RWPE2 (cell line): ENCODE measurements around the gene PEAR1.

Experiments
- ATAC-seq: fragments of 200-7000 bp; cut with Tn5 transposase; 3 replicates; pipeline ENCODE4 v1.9.1; 2021; ENCODE audit warnings: low read depth
- DNase-seq: peaks from one replicate; pipeline ENCODE4 v3.0.0-alpha.2; 2020; ENCODE audit warnings: low spot score
- H3K27ac ChIP-seq: fragments of 450-650 bp; 2 replicates; pipeline ENCODE4 v1.5.1; 2017; ENCODE audit warnings: mild to moderate bottlenecking; ENCODE audit not compliant: poor library complexity, severe bottlenecking
- H3K27me3 ChIP-seq: fragments of 250-450 bp; sonication (Bioruptor Pico); 2 replicates; pipeline ENCODE4 v1.5.1; 2021; ENCODE audit warnings: mild to moderate bottlenecking, moderate library complexity; ENCODE audit not compliant: insufficient read depth, poor library complexity, severe bottlenecking
- H3K36me3 ChIP-seq: fragments of 250-450 bp; sonication (Bioruptor Pico); 2 replicates; pipeline ENCODE4 v1.5.1; 2020; ENCODE audit warnings: low read depth, mild to moderate bottlenecking, moderate library complexity
- H3K4me1 ChIP-seq: fragments of 250-450 bp; sonication (Bioruptor Pico); 2 replicates; pipeline ENCODE4 v1.5.1; 2021; ENCODE audit warnings: mild to moderate bottlenecking, moderate library complexity; ENCODE audit not compliant: insufficient read depth, poor library complexity, severe bottlenecking
- H3K4me3 ChIP-seq: fragments of 250-450 bp; sonication (Bioruptor Pico); 2 replicates; pipeline ENCODE4 v1.5.1; 2021; ENCODE audit warnings: mild to moderate bottlenecking, moderate library complexity; ENCODE audit not compliant: severe bottlenecking
- H3K9me3 ChIP-seq: fragments of 250-450 bp; sonication (Bioruptor Pico); 2 replicates; pipeline ENCODE4 v1.5.1; 2021; ENCODE audit warnings: mild to moderate bottlenecking, moderate library complexity; ENCODE audit not compliant: severe bottlenecking
- TF ChIP-seq, protein P1 (sequence below): fragments of 450-650 bp; IDR thresholded peaks from one replicate; pipeline ENCODE4 v1.5.1; 2017; ENCODE audit warnings: mild to moderate bottlenecking, moderate library complexity; ENCODE audit not compliant: poor library complexity, severe bottlenecking

PEAR1 gene

DNA sequence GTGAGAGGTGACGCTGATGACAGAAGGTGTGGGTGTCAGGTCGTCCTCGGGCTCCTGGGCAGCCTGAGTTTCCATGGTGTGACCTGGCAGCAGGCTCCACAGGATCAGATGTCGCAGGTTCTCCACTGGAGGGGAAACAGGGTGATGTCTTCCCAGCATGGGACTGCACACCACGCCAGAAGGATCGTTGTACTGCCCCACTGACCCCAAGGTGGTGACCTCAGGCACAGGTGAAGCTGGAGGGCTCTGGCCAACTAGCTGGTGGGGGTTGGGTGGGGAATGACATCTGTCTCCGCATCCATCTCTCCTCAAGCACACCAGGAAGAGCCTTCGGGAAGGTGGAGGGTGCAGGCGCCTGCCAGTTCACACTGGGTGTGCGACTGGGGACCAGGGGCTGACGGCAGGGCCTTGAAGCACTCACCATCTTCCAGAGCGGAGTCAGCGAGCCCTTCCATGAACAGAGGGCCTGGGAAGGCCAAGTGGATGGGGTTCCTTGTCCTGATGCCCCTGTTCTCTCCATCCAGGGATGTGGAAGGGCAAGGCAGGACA lies 46.3 kb downstream of the PEAR1 start:
- Histone ChIP-seq H3K27ac (no peak overlapping the region), H3K27me3 (no peaks in the 10 kb centered on the region), H3K36me3 (peaks cover 16% of the 10 kb centered on the region; the same call in 1 of the 2 replicates), H3K4me3 (no peak overlapping the region), H3K9me3 (no peaks in the 10 kb centered on the region), H3K4me1 (no peaks in the 10 kb centered on the region)
- DNase-seq: no peak
- ATAC-seq: no peak
- TF ChIP-seq, protein P1, sequence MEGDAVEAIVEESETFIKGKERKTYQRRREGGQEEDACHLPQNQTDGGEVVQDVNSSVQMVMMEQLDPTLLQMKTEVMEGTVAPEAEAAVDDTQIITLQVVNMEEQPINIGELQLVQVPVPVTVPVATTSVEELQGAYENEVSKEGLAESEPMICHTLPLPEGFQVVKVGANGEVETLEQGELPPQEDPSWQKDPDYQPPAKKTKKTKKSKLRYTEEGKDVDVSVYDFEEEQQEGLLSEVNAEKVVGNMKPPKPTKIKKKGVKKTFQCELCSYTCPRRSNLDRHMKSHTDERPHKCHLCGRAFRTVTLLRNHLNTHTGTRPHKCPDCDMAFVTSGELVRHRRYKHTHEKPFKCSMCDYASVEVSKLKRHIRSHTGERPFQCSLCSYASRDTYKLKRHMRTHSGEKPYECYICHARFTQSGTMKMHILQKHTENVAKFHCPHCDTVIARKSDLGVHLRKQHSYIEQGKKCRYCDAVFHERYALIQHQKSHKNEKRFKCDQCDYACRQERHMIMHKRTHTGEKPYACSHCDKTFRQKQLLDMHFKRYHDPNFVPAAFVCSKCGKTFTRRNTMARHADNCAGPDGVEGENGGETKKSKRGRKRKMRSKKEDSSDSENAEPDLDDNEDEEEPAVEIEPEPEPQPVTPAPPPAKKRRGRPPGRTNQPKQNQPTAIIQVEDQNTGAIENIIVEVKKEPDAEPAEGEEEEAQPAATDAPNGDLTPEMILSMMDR: no peak

DNA sequence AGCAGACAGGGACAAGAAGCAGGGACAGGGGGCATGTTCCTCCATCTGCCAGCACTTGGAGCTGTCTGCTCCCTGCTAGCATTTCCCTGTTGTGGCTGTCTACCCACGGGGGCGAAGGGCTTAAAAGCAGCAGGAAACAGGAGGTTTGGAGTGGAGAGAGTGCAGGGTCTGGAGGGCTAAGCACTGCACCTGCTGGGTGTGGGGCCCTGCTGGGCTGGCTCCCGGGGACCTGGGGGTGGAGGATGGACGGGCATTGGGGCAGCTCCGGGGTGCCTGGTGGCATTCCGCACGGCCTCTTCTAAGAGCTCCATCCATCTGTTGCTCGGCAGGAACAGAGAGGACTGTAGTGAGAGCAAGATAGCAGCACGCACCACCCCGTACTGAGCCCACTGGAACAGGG lies 48.2 kb downstream of the PEAR1 start:
- ATAC-seq: no peak
- Histone ChIP-seq H3K4me1 (no peaks in the 10 kb centered on the region), H3K4me3 (no peak overlapping the region), H3K27ac (no peak overlapping the region), H3K9me3 (no peaks in the 10 kb centered on the region), H3K36me3 (peaks cover 16% of the 10 kb centered on the region; the same call in 1 of the 2 replicates), H3K27me3 (no peaks in the 10 kb centered on the region)
- TF ChIP-seq, protein P1: no peak
- no peak for DNase-seq

DNA sequence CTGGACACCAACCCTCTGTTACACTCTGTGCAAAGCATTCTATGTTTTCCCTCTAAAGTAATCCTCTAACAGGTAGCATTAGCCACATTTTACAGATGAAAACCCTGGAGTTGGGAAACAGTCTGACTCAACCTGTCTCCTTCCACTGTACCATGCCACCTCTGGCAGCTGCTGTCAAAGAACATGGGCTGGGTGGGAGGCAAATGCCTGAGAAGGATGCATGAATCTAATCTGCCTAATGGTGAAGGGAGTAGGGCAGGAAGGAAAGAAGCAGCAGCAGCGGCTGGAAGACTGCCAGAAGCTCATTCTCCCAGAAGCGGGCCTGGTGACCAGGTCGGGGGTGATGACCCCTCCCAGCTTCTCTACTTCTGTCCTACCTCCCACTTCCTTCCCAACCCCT lies 48.7 kb downstream of the PEAR1 start:
- TF ChIP-seq, protein P1: no peak
- peaks cover 16% of the 10 kb centered on the region; the same call in 1 of the 2 replicates for H3K36me3 ChIP-seq

DNA sequence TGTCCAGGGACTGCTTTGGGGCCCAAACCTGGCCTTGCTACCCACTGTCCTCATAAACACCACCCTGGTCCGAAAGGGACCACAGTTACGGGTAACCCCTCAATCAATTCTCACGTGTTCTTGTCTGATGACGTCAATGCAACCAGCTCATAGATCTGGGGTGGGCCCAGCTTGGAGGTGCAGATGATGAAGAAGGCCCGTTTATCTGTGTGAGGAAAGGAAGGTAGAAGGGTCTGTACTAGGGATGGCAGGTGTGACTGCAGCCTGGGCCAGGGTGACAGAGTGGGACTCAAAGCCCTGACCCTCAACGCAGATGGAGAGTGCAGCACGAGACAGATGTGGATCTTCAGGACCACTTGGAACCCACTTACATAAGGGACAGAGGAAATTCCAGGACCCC lies 49.1 kb downstream of the PEAR1 start:
- no peak overlapping the region for H3K4me3 ChIP-seq
- H3K36me3 ChIP-seq: peaks cover 16% of the 10 kb centered on the region; the same call in 1 of the 2 replicates
- H3K9me3 ChIP-seq: no peaks in the 10 kb centered on the region
- TF ChIP-seq, protein P1: no peak
- no peaks in the 10 kb centered on the region for H3K4me1 ChIP-seq
- H3K27ac ChIP-seq: no peak overlapping the region
- H3K27me3 ChIP-seq: no peaks in the 10 kb centered on the region
- ATAC-seq (no peak), DNase-seq (no peak)

More for the DNA sequence above, 48.7 kb downstream of the PEAR1 start:
- H3K27me3 ChIP-seq: no peaks in the 10 kb centered on the region
- ATAC-seq (no peak), DNase-seq (no peak)
- H3K27ac ChIP-seq: no peak overlapping the region
- no peak overlapping the region for H3K4me3 ChIP-seq
- no peaks in the 10 kb centered on the region for H3K9me3 ChIP-seq
- H3K4me1 ChIP-seq: no peaks in the 10 kb centered on the region

DNA sequence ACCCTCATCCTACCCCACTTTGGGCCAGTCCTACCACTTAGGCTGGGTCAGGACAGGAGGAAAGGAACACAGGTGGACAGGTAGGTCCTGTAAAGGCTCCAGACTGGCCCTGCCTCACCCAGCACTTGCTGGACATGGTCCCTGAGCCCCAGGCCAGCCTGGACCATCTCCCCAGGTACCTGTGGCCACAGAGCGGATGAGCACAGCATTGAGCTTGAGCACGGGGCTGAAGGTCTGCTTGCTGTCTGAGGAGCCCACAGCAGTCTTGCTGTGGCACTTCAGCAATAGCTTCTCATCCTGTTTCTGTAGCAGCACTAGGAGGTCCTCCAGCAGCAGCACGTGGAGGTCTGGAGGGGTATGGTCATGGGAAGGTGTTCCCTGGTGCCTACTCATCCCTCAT lies 50.2 kb downstream of the PEAR1 start:
- peaks cover 16% of the 10 kb centered on the region; the same call in 1 of the 2 replicates for H3K36me3 ChIP-seq
- no peak overlapping the region for H3K27ac ChIP-seq
- no peak overlapping the region for H3K4me3 ChIP-seq
- H3K9me3 ChIP-seq: no peaks in the 10 kb centered on the region
- ATAC-seq (no peak), DNase-seq (no peak)
- H3K4me1 ChIP-seq: no peaks in the 10 kb centered on the region
- TF ChIP-seq, protein P1: no peak
- H3K27me3 ChIP-seq: no peaks in the 10 kb centered on the region
